Coronary artery (tissue), 2 donors: ENCODE data around the gene TRAPPC3L.

Experiments used
- DNase-seq: peaks from one replicate; pipeline ENCODE4 v3.0.0-alpha.2; 2017; ENCODE audit warnings: low spot score
- H3K27ac ChIP-seq, 2 donors: fragments of 200-600 bp; sonication (generic); one replicate each; pipeline ENCODE4 v1.5.1; 2016 to 2019
- H3K4me3 ChIP-seq: fragments of 200-600 bp; sonication (generic); 2 replicates; pipeline ENCODE4 v1.5.1; 2016; ENCODE audit warnings: mild to moderate bottlenecking, moderate library complexity
- CTCF ChIP-seq: fragments of 200-600 bp; sonication (generic); IDR thresholded peaks from one replicate; pipeline ENCODE4 v1.5.1; 2019; ENCODE audit warnings: antibody characterized with exemption

TRAPPC3L gene

GRCh38 chr6:116450769-116451740 is 94.4 kb downstream of the TRAPPC3L start:
- no peak for DNase-seq
- Histone ChIP-seq H3K27ac (no peak overlapping the region), H3K4me3 (no peak overlapping the region)
- TF ChIP-seq CTCF, result no peak

- H3K4me3 ChIP-seq, result no peak overlapping the region
- no peak overlapping the region for H3K27ac ChIP-seq
- no peak for TF ChIP-seq CTCF
- DNase-seq, result no peak
Measured at GRCh38 chr6:116450185-116450710, 95.2 kb downstream of the TRAPPC3L start.

GRCh38 chr6:116449565-116449964 is 95.9 kb downstream of the TRAPPC3L start:
- TF ChIP-seq CTCF, result no peak
- Histone ChIP-seq H3K4me3 (no peak overlapping the region), H3K27ac (no peak overlapping the region)
- no peak for DNase-seq

GRCh38 chr6:116447496-116448011 is 97.9 kb downstream of the TRAPPC3L start:
- no peak for TF ChIP-seq CTCF
- Histone ChIP-seq H3K27ac (peak overlapping the region in 1 of 2 donors; percentile 32), H3K4me3 (no peak overlapping the region)
- no peak for DNase-seq

- no peak for TF ChIP-seq CTCF
- no peak overlapping the region for H3K27ac ChIP-seq
- no peak overlapping the region for H3K4me3 ChIP-seq
- DNase-seq, result no peak
Measured at GRCh38 chr6:116447052-116447451, 98.4 kb downstream of the TRAPPC3L start.

GRCh38 chr6:116446399-116446798 is 99.1 kb downstream of the TRAPPC3L start:
- no peak for DNase-seq
- TF ChIP-seq CTCF, result no peak
- no peak overlapping the region for H3K27ac ChIP-seq

GRCh38 chr6:116445102-116445501 is 100.4 kb downstream of the TRAPPC3L start:
- H3K4me3 ChIP-seq, result no peak overlapping the region
- TF ChIP-seq CTCF, result no peak
- no peak for DNase-seq
- H3K27ac ChIP-seq, result no peak overlapping the region

More at GRCh38 chr6:116446399-116446798, 99.1 kb downstream of the TRAPPC3L start:
- H3K4me3 ChIP-seq, result no peak overlapping the region
